Measurements from ENCODE around the gene LRMDA. TPM values are rescaled to one million over a fixed set of nuclear protein-coding genes. Genes with fewer than 3 reads are reported as not detected.

The LRMDA gene
- polyA plus RNA-seq, 1 donor (not counting 4 experiments of a cell fraction or from before 2014, with no cell fraction given) = not detected

- Histone ChIP-seq H3K79me2 (ENCODE audit: control insufficient read depth, insufficient read depth, low read length) (no peaks in the 10 kb centered on the region), H2AFZ (ENCODE audit: control insufficient read depth, low read length) (no peak overlapping the region), H3K4me1 (ENCODE audit: control insufficient read depth, extremely low read depth, insufficient read depth, low read length) (no peaks in the 10 kb centered on the region), H3K27me3 (ENCODE audit: control insufficient read depth, extremely low read depth, insufficient read depth, low read length) (no peaks in the 10 kb centered on the region), H3K27ac (ENCODE audit: control insufficient read depth, insufficient read depth, low read length) (no peak overlapping the region), H3K36me3 (ENCODE audit: control insufficient read depth in 2 of 2, extremely low read depth in 1 of 2, insufficient read depth in 2 of 2, low read length in 2 of 2) (no peaks in the 10 kb centered on the region), H3K9me1 (ENCODE audit: control insufficient read depth, extremely low read depth, insufficient read depth, low read length) (no peaks in the 10 kb centered on the region), H4K20me1 (ENCODE audit: control insufficient read depth, extremely low read depth, insufficient read depth, low read length) (no peaks in the 10 kb centered on the region), H3K4me2 (ENCODE audit: control insufficient read depth, extremely low read depth, insufficient read depth, low read depth, low read length) (no peak overlapping the region), H3K9me3 (ENCODE audit: control insufficient read depth, low read depth, low read length) (no peaks in the 10 kb centered on the region), H3K9ac (ENCODE audit: control insufficient read depth, extremely low read depth, insufficient read depth, low read length) (no peak overlapping the region), H3K4me3 (ENCODE audit: control insufficient read depth in 2 of 3, extremely low read depth in 1 of 3, insufficient read depth in 2 of 3, low read depth in 1 of 3, low read length in 3 of 3) (no peak overlapping the region)
- TF ChIP-seq CTCF (optimal IDR thresholded peaks at IDR 0.05 in 1 of 3, IDR thresholded peaks at IDR 0.05 in 1 of 3, conservative IDR thresholded peaks at IDR 0.05 in 1 of 3; ENCODE audit: extremely low read depth in 1 of 3, insufficient read depth in 2 of 3, low read length in 3 of 3) (no peak), EZH2 (IDR thresholded peaks at IDR 0.05; ENCODE audit: low read length) (no peak)
- dilution Hi-C loops (cut with MboI; ENCODE audit: extremely low pct_ligation_motif_present, low sequenced_read_pairs) = no loop called here
- no peak for DNase-seq (ENCODE audit: low read depth, low spot score)
- FAIRE-seq = no peak
These were observed 234.3 kb downstream of the LRMDA start for GRCh38 chr10:75665707-75666106.

- Histone ChIP-seq H3K79me2 (ENCODE audit: control insufficient read depth, insufficient read depth, low read length) (no peaks in the 10 kb centered on the region), H3K9me1 (ENCODE audit: control insufficient read depth, extremely low read depth, insufficient read depth, low read length) (no peaks in the 10 kb centered on the region), H3K4me1 (ENCODE audit: control insufficient read depth, extremely low read depth, insufficient read depth, low read length) (no peaks in the 10 kb centered on the region), H3K27ac (ENCODE audit: control insufficient read depth, insufficient read depth, low read length) (no peak overlapping the region), H3K27me3 (ENCODE audit: control insufficient read depth, extremely low read depth, insufficient read depth, low read length) (no peaks in the 10 kb centered on the region), H2AFZ (ENCODE audit: control insufficient read depth, low read length) (no peak overlapping the region), H4K20me1 (ENCODE audit: control insufficient read depth, extremely low read depth, insufficient read depth, low read length) (no peaks in the 10 kb centered on the region), H3K9me3 (ENCODE audit: control insufficient read depth, low read depth, low read length) (no peaks in the 10 kb centered on the region), H3K4me2 (ENCODE audit: control insufficient read depth, extremely low read depth, insufficient read depth, low read depth, low read length) (no peak overlapping the region), H3K9ac (ENCODE audit: control insufficient read depth, extremely low read depth, insufficient read depth, low read length) (no peak overlapping the region), H3K4me3 (ENCODE audit: control insufficient read depth in 2 of 3, extremely low read depth in 1 of 3, insufficient read depth in 2 of 3, low read depth in 1 of 3, low read length in 3 of 3) (no peak overlapping the region), H3K36me3 (ENCODE audit: control insufficient read depth in 2 of 2, extremely low read depth in 1 of 2, insufficient read depth in 2 of 2, low read length in 2 of 2) (no peaks in the 10 kb centered on the region)
- TF ChIP-seq CTCF (optimal IDR thresholded peaks at IDR 0.05 in 1 of 3, IDR thresholded peaks at IDR 0.05 in 1 of 3, conservative IDR thresholded peaks at IDR 0.05 in 1 of 3; ENCODE audit: extremely low read depth in 1 of 3, insufficient read depth in 2 of 3, low read length in 3 of 3) (no peak), EZH2 (IDR thresholded peaks at IDR 0.05; ENCODE audit: low read length) (no peak)
- no peak for DNase-seq (ENCODE audit: low read depth, low spot score)
- dilution Hi-C loops (cut with MboI; ENCODE audit: extremely low pct_ligation_motif_present, low sequenced_read_pairs) = no loop called here
- no peak for FAIRE-seq
These were observed 240.8 kb downstream of the LRMDA start for GRCh38 chr10:75672111-75672671.

Data from keratinocyte (primary cell).